Stimulated activated CD4-positive, alpha-beta T cell treated with anti-CD3 and anti-CD28 coated beads, TNF-alpha, amount 100 ng/mL, for 24 hours (primary cell): ENCODE data around the gene SYCP2L.
"Not testable (repeated sequence)": the region's sequence is repeated elsewhere in the genome, so short reads cannot be mapped to it uniquely, and the experiment has no call there.

Experiments used
- DNase-seq, 3 experiments: peaks; one replicate each; pipeline ENCODE4 v3.0.0-alpha.2; 2020; ENCODE audit warnings: low read depth in 3 of 3

SYCP2L gene

DNA sequence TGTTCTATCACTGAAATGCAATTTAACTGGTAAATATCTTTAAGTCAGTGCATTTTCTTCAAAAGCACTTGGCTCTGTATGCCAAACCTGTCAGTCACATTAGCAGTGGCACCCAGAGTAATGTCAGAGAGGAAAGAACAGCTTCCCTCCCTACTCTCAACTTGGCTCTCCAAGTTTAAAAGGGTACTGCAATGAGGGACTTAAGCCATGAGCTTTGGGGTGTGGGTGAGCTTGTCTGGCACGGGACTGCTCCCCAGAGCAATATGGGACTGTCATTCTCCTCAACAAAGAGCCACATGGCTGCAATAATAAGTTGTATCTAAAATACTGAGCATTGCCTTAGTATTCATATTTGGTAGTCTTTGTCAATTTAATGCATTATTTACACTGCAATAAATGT, 9.0 kb upstream of the SYCP2L start:
- no peak for DNase-seq

DNA sequence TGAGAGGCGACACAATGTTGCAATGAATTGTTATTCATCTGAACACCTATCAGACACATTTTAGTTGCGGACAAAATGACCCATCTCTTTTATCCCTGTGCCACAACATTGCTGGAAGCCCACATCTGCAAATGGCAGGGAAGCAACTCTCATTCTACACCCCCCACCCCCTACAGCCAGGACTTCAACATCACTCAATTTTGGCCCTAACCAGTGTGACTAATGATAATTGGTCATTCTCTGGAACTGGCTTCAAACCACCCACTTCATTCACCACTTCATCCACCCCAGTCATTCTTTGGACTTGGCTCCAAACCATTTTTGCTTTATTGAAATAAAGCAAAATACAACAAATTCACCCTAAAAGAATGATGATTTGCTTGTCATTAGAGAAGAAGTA, 6.5 kb upstream of the SYCP2L start:
- no peak for DNase-seq

DNA sequence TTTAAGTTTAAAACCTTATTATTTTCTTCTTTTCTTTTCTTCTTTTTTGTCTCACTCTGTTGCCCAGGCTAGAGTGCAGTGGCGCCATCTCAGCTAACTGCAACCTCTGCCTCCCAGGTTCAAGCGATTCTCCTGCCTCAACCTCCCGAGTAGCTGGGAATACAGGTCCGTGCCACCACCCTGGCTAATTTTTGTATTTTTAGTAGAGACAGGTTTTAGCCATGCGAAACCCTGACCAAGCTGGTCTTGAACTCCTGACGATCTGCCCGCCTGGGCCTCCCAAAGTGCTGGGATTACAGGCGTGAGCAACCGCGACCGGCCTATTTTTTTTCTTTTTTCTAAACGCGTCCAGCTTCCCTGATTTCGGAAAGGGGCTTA, 4.6 kb upstream of the SYCP2L start:
- DNase-seq, result not testable (repeated sequence)

DNA sequence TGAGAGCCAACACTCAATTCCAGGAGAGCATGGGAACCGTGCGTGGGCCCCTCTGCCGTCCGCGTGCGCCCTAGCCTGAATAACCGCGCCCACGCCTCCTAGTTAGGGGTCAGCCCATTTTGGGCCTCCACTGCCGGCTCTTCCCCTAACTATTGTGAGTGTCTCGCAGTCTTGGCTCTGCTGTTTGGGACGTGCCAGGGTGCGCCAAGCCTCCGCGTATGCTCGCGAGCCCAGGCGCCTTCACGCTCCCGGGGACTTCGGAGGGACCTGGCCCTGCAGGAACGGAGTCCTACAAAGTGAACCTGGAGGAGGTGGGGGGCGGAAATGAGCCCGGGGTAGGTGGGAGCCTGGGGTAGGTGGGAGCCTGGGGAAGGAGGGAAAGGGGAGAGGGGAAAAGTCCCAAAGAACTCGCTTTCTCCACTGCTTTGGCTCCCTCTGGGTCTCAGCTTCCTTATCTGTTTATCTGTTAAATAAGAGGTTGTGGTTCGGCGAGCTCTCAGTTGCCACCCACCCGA, 4.1 kb upstream of the SYCP2L start:
- DNase-seq, result no peak

DNA sequence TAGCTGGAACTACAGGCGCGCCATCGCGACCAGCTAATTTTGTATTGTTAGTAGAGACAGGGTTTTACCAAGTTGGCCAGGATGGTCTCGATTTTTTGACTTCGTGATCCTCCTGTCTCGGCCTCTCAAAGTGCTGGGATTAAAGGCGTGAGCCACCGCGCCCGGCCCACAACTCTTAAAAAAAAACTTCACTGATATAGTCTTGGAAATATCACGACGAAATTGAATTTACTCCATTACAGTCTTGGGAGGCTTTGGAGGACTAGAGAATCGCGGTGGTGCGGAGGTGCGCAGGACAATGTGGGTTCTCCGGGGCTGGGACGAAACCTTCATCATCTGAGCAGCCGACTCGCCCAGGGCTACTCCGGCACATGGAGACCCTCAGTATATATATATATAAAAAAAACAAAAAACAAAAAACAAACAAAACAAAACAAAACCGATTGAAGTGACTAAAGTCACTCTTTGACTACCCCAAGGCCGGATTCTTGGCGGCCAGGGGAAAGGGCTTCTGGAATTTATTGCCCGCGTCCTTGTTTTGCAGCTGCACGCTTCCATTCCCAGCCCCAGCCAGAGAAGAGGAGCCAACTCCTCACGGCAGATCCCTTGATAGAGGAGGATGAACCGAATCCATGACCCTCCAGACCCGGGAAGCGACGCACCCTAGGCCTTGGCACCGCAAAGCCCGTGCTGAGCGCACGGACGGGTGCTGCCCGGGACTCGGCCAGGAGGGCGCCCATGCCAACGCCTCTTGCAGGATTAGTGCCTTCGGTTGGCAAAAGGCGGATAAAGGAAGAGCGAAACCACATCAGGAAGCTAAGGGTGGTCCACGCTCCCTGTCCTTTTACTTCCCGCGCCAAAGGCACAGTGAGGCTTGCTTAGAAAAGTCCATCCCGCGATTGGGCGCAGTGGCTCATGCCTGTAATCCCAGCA, 3.3 kb upstream of the SYCP2L start:
- DNase-seq, result no peak

DNA sequence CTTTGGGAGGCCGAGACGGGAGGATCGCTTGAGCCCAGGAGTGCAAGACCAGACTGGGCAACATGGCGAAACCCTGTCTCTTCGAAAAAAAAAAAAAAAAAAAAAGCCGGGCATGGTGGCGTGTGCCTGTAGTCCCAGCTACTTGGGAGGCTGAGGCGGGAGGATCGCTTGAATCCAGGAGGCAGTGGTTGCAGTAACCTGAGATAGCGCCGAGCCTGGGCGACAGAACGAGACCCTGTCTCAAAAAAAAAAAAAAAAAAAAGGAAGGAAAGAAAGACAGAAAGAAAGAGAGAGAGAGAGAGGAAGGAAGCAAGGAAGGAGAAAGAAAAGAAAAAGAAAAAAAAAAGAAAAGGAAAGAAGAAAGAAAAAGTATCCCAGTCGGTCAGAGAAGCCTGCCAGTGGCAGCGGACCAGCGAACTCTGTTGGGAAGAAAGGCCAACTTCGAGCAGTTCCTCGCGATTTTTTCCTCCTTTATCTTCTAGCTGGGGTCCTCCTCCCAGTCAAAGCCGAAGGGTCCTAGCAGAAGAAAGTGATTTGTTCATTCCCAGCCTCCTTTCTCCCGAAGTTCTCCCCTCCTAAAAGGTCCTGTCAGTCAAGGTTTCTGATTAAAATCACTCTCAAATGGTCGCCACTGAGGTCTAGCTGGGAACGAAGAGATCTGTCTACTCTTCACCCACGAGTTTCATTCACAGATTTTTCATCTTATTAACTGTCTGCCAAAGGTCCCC, 2.4 kb upstream of the SYCP2L start:
- no peak for DNase-seq

DNA sequence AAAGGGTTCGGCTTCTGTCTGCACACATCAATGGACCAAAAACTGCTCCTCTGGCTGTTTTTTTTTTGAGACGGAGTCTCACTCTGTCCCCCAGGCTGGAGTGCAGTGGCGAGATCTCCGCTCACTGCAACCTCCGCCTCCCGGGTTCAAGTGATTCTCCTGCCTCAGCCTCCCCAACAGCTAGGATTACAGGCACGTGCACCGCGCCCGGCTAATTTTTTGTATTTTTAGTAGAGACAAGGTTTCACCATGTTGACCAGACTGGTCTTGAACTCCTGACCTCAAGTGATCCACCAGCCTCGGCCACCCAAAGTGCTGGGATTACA, 524 bp upstream of the SYCP2L start:
- not testable (repeated sequence) for DNase-seq

DNA sequence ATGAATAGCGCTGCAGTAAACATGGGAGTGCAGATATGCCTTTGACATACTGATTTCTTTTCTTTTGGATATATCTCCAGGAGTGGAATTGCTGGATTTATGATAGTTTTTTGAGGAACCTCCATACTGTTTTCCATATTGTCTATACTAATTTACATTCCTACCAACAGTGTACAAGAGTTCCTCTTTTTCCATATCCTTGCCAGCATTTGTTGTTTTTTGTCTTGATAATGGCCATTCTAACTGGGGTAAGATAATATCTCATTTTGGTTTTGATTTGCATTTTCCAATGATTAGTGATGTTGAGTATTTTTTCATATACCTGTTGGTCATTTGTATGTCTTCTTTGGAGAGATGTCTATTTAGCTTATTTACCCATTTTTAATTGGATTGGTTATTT, 3.3 kb downstream of the SYCP2L start:
- DNase-seq, result no peak

DNA sequence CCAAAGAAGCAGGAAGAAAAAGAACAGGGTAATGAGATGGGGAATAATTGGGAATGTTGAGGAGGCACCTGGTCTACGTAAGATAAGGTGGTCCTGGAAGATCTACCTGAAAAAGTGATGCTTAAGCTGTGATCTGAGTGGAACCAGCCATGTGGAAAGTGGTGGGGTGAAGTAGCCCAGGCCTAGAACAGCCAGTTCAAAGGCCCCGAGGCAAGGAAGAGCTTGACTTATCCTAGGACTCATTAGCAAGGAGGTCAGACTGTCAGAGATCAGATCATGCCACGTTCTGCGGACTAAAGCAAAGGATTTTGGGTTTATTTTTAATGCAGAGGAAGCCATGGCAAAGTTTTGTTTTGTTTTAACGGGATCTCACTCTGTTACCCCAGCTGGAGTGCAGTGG, 5.1 kb downstream of the SYCP2L start:
- DNase-seq, result no peak

DNA sequence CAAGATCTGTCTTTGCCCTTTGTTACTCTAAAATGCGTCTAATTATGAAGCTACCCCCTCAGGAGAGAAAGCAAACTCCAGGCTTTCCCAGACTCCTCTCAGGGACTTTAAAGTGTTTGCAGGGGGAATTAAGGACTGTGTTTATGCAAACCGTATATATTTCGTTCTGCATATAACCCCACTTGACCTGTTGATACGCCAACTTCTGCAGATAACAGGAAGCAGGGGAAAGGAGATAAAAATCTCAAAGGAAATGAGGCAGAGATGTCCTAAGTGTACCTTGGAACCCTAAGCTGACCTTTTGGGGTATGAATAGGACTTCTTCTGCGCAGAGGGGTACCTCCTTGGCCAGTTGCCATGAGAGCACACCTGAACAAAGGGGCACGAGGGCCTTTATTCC, 8.1 kb downstream of the SYCP2L start:
- no peak for DNase-seq

DNA sequence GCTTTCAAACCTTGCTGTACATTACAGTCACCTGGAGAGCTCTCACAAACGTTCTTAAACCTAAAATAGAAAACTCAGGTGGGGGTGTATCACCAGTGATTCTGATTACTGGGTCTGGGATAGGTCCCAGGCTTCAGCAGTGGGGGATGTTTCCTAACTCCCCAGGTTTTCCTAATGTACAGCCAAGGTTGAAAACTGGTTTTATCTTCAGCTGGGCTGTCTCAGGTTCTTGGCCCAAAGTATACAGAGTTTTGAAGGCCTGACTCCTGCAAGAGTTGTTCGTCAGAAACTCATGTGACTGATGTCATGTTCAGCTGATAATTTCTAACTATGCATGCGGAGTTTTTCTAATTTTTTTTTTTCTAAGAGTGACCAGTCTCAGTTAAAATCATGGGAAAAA, 9.8 kb downstream of the SYCP2L start:
- DNase-seq, result no peak

DNA sequence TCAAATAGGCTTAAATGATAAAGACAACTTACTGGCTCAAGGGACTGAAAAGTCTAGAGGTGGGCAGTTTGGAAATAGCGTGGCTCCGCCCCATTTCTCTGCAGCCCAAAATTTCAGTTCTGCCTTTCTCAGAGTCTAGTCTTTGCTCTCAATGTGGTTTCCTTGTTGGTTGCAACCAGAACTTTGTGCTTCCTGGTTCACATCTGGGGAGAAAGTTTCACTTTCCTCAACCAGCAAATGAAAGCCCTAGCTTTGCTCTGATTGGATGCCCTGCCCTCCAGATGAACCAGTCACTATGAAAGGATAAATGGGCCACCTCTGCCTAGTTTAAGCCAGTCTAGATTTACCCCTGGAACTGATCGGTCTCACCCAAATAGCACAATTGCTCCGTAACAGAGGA, 14.9 kb downstream of the SYCP2L start:
- DNase-seq, result no peak

DNA sequence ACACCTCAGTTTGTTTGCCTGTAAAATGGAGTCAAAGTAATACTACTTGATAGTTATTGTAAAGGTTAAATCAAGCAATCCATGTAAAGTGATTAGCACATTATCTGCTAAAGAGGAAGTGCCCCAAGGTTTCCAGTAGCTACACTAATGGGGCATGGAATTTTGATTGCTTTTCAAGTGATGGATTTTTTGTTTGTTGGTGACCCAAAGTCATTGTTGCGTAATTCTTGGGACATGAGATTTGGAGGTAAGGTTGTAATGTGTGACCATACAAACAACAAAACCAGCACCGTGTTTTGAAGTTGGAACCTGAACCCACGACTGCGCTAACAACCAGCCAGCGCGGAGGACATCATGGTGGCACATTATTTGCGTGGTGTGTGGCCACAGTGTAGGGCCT, 17.2 kb downstream of the SYCP2L start:
- DNase-seq, result no peak

DNA sequence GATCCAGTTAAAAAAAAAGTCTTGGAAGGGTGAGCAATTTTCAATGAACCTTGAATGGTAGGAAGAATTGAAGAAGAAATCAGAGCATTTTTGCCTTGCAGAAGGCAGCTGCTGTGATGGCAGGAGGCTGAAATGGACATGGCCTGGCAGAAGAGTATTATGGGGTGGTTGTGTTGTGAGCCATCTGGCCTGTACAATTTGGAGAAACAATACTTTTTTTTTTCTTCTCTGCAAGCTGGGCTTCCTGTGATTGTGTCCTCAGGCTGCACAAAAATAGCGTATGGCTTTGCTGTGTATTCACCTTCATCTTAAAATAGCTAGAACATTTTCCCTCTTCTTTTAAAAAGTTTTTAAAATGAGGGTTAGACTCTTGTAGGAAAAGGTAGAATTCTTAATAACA, 21.4 kb downstream of the SYCP2L start:
- DNase-seq, result no peak

DNA sequence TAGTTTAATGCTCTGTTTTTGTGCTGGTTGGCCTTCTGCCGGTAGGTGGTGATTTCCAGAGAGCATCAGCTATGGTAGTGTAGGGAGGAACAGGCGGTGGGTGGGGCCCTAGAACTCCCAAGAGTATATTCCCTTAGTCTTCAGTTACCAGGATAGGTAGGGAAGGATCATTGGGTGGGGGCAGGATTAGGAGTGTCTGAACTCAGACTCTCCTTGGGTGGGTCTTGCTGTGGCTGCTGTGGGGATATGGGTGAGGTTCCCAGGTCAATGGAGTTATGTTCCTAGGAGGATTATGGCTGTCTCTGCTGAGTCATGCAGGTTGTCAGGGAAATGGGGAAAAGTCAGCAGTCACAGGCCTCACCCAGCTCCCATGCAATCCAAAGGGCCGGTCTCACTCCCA, 32.7 kb downstream of the SYCP2L start:
- DNase-seq, result not testable (repeated sequence)

DNA sequence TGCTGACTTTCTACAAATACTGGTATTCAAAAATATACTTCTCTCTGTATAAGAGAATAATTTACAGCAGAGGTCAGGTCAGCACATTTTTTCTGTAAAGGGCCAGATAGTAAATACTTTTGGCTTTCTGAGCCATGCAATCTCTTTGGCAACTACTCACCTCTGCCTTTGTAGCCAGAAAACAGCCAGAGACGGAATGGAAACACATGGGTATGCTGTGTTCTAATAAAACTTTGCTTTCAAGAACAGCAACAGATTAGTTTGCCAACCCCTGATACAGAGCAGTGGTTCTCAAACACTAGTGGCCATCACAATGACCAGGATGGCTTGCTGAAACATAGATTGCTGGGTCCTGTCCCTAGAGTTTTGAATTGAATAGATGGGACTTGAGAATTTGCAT, 46.3 kb downstream of the SYCP2L start:
- no peak for DNase-seq

DNA sequence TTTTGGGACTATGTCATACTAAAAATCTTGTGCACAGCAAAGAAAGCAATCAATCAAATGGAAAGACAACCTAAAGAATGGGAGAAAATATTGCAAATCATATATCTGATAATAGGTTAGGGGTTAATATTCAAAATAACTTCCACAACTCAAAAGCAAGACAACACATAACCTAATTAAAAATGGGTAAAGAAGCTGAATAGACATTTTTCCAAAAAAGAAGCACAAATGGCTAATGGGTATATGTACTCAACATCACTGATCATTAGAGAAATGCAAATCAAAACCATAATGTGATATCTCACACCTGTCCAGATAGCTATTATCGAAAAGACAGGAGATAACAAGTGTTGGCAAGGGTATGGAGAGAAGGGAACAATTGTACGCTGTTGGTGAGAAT, 53.0 kb downstream of the SYCP2L start:
- DNase-seq, result no peak

DNA sequence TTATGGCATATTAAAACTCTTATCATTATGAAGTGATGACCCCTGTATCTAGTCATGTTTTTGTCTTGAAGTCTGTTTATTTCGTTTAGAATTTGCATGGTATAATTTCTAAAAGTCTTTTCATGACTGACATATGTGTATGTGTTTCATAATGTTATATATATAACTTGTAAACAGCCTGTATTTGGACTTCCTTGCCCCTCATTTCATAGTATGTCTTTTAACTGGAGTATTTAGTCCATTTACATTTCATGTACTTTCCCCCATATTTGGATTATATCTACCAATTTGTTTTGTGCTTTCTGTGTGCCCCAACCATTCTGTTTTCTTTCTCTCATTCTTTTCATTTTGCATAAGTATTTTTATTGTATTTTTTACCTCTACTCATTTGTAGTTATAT, 59.0 kb downstream of the SYCP2L start:
- no peak for DNase-seq

DNA sequence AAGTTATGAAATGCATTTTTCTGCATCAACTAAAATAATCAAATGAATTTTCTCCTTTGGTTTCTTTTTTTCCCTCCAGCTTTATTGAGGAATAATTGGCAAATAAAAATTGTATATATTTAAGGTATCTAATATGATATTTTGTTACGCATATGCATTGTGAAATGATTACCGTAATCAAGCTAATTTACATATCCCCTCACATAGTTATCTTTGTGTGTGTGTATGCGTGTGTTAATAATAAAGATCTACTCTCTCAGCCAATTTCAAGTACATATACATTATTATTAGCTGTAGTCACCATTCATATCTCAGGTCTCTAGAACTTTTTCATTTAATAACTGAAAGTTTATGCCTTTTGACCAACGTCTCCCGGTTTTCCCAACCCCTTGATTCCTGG, 61.1 kb downstream of the SYCP2L start:
- DNase-seq, result no peak

DNA sequence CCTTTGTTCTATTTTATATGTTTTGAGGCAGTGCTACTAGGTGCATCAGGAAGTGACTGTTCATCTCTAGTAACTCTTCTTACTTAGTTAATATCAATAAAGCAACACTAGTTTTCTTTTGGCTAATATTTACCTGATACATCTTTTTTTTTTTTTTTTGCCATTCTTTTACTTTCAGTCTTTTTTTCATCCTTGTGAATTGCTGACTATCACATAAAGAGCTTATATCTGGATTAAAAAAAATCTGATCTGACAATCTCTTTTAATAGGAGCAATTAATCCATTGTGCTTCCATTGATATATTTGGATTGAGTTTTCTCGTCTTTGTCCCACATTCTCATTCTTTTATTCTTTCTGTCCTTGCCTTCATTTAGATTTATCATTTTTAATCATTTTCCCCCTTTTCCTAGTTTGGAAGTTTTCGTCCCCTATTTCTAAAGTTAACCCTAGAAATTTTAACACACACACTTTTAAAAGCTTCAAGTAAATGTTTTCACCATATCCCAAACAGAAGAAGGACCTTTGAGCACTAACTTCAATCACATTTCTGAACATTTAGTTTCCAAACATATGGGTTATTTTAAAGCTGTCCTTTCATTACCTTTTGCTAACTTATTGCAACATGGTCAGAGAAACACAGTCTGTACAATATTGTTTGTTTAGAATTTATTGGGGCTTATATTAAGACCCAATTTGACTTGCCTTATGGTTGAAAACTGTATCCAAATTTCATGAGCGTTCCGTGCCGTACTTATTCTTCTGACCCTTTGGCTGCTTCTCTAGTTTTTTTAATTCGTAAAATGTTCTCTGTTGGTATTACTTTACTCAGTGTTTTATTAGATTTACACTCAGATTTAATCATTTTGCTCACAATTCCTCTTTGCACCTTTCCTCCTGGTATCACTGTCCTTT, 63.0 kb downstream of the SYCP2L start:
- no peak for DNase-seq

DNA sequence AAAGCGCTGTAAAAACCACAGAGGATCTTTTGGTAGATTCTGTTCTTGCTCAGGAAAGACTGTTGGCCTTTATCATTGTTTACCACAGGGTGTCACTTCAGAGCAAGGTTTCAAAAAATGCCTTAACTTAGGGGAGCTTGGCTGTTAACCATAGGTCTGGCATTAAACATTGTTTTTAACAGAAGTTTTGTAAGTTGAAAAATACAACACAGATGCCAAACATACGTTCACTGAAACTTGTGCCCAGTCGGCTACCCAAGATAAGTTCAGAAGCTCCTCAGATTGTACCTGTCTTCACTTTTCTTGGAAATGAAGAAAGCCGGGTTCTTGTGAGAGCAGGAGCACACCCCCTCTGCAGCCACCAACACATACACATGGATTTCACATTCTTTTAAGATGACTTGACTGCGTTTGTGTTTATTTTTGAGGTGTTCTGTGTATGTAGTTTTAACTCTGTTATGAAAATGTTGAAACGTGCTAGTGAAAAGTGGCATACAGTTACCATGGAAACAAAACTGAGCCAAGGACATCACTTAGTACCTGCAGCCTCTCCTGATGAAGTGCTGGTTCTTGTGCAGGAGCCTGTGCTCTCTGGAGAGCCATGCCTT, 64.9 kb downstream of the SYCP2L start:
- no peak for DNase-seq

DNA sequence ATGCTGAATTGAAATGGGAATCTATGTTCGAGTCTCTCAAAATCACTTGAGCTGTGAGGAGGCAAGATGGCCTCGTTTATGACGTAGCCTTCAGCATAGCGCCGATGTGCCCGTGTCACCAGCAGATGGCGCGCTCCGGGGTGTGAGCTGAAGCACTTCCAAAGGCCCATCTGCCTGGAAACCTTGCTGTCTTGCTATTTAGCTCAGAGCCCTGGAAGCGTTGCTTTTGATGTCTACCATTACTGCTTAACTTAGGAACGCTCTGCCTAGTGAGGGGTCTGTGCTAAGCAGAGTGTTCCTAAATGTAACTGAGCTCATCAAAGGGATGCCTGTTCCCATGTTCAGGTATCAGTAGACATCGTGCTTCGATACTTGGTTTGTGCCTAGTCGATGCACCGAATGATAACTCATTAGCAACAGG, 67.7 kb downstream of the SYCP2L start:
- DNase-seq, result peak; percentile 39 to 74 (median 40)
